ENCODE results near the gene DTX1. TPM values are rescaled to one million over a fixed set of nuclear protein-coding genes. Genes with fewer than 3 reads are reported as not detected.

Gene DTX1
- total RNA-seq, 1 donor from 2014 or later = 4.5 TPM

- H3K9me3 ChIP-seq = no peaks in the 10 kb centered on the region
- H3K36me3 ChIP-seq = no peaks in the 10 kb centered on the region
- no peak overlapping the region for H3K4me3 ChIP-seq
- no peak for DNase-seq (ENCODE audit: low spot score in 2 of 2)
- intact Hi-C loops (cut with DNase I) = loop anchor here (10.0 kb wide), 1 partner anchor 185 kb away; no protein-coding TSS in a partner anchor
- H3K27ac ChIP-seq = no peak overlapping the region
- TF ChIP-seq CTCF (IDR thresholded peaks at IDR 0.05) = no peak
- no peaks in the 10 kb centered on the region for H3K4me1 ChIP-seq
- no peaks in the 10 kb centered on the region for H3K27me3 ChIP-seq
Observed at GRCh38 chr12:113089839-113090238, 33.3 kb downstream of the DTX1 start.

- DNase-seq (ENCODE audit: low spot score in 2 of 2) = no peak
- TF ChIP-seq CTCF (IDR thresholded peaks at IDR 0.05) = no peak
- Histone ChIP-seq H3K27me3 (no peaks in the 10 kb centered on the region), H3K4me3 (no peak overlapping the region), H3K36me3 (no peaks in the 10 kb centered on the region), H3K9me3 (no peaks in the 10 kb centered on the region), H3K27ac (no peak overlapping the region), H3K4me1 (no peaks in the 10 kb centered on the region)
- intact Hi-C loops (cut with DNase I) = loop anchor here (10.0 kb wide), 1 partner anchor 184 kb away; no protein-coding TSS in a partner anchor
Observed at GRCh38 chr12:113090740-113091139, 34.2 kb downstream of the DTX1 start.

GRCh38 chr12:113091506-113091905 lies 35.0 kb downstream of the DTX1 start:
- no peaks in the 10 kb centered on the region for H3K9me3 ChIP-seq
- H3K4me3 ChIP-seq = no peak overlapping the region
- no peak for TF ChIP-seq CTCF (IDR thresholded peaks at IDR 0.05)
- no peaks in the 10 kb centered on the region for H3K27me3 ChIP-seq
- no peaks in the 10 kb centered on the region for H3K36me3 ChIP-seq
- H3K27ac ChIP-seq = no peak overlapping the region
- intact Hi-C loops (cut with DNase I) = loop anchor here (10.0 kb wide), 1 partner anchor 183 kb away; no protein-coding TSS in a partner anchor
- no peak for DNase-seq (ENCODE audit: low spot score in 2 of 2)
- no peaks in the 10 kb centered on the region for H3K4me1 ChIP-seq

- no peaks in the 10 kb centered on the region for H3K4me1 ChIP-seq
- intact Hi-C loops (cut with DNase I) = loop anchor here (10.0 kb wide), 1 partner anchor 182 kb away; no protein-coding TSS in a partner anchor
- H3K36me3 ChIP-seq = no peaks in the 10 kb centered on the region
- H3K27ac ChIP-seq = no peak overlapping the region
- H3K27me3 ChIP-seq = no peaks in the 10 kb centered on the region
- DNase-seq (ENCODE audit: low spot score in 2 of 2) = no peak
- TF ChIP-seq CTCF (IDR thresholded peaks at IDR 0.05) = no peak
- peak overlapping the region in 1 of 2 donors; percentile 44 for H3K4me3 ChIP-seq
- H3K9me3 ChIP-seq = no peaks in the 10 kb centered on the region
Observed at GRCh38 chr12:113092607-113093408, 36.3 kb downstream of the DTX1 start.

- TF ChIP-seq CTCF (IDR thresholded peaks at IDR 0.05) = no peak
- no peak for DNase-seq (ENCODE audit: low spot score in 2 of 2)
- Histone ChIP-seq H3K27me3 (no peaks in the 10 kb centered on the region), H3K4me1 (no peaks in the 10 kb centered on the region), H3K9me3 (no peaks in the 10 kb centered on the region), H3K27ac (no peak overlapping the region), H3K36me3 (no peaks in the 10 kb centered on the region), H3K4me3 (no peak overlapping the region)
- intact Hi-C loops (cut with DNase I) = loop anchor here (10.0 kb wide), 1 partner anchor 181 kb away; no protein-coding TSS in a partner anchor
Observed at GRCh38 chr12:113093409-113094101, 37.0 kb downstream of the DTX1 start.

Measured in ascending aorta (tissue), 2 donors.